ENCODE data around the gene RSPO4.
"Not testable (repeated sequence)": the region's sequence is repeated elsewhere in the genome, so short reads cannot be mapped to it uniquely, and the experiment has no call there.

RSPO4 gene

GRCh38 chr20:1003920-1004697 is 2.0 kb upstream of the RSPO4 start:
- no peak for DNase-seq

- no peak for DNase-seq
Measured at GRCh38 chr20:1002682-1003561, 811 bp upstream of the RSPO4 start.

- no peak for DNase-seq
Measured at GRCh38 chr20:1001116-1001515, 995 bp downstream of the RSPO4 start.

- DNase-seq, result no peak
Measured at GRCh38 chr20:998231-998830, 3.8 kb downstream of the RSPO4 start.

GRCh38 chr20:997486-997885 is 4.6 kb downstream of the RSPO4 start:
- DNase-seq, result no peak

GRCh38 chr20:997016-997415 is 5.1 kb downstream of the RSPO4 start:
- DNase-seq, result no peak

GRCh38 chr20:995170-995569 is 6.9 kb downstream of the RSPO4 start:
- no peak for DNase-seq

GRCh38 chr20:992801-993535 is 9.1 kb downstream of the RSPO4 start:
- DNase-seq, result no peak

- no peak for DNase-seq
Measured at GRCh38 chr20:991850-992249, 10.3 kb downstream of the RSPO4 start.

GRCh38 chr20:990293-990959 is 11.7 kb downstream of the RSPO4 start:
- DNase-seq, result no peak

- no peak for DNase-seq
Measured at GRCh38 chr20:988272-988671, 13.8 kb downstream of the RSPO4 start.

- DNase-seq, result no peak
Measured at GRCh38 chr20:987677-988076, 14.4 kb downstream of the RSPO4 start.

- no peak for DNase-seq
Measured at GRCh38 chr20:986733-987355, 15.3 kb downstream of the RSPO4 start.

GRCh38 chr20:984994-985393 is 17.1 kb downstream of the RSPO4 start:
- not testable (repeated sequence) for DNase-seq

- no peak for DNase-seq
Measured at GRCh38 chr20:982754-983153, 19.4 kb downstream of the RSPO4 start.

GRCh38 chr20:977021-977420 is 25.1 kb downstream of the RSPO4 start:
- no peak for DNase-seq

GRCh38 chr20:976033-976432 is 26.1 kb downstream of the RSPO4 start:
- DNase-seq, result no peak

GRCh38 chr20:973785-974194 is 28.3 kb downstream of the RSPO4 start:
- no peak for DNase-seq

GRCh38 chr20:972256-972655 is 29.9 kb downstream of the RSPO4 start:
- DNase-seq, result no peak

GRCh38 chr20:971346-971745 is 30.8 kb downstream of the RSPO4 start:
- no peak for DNase-seq

- no peak for DNase-seq
Measured at GRCh38 chr20:969868-970267, 32.2 kb downstream of the RSPO4 start.
